Osteocyte (in vitro differentiated cells): ENCODE measurements around the gene SYCN. TPM values are rescaled to one million over a fixed set of nuclear protein-coding genes. Genes with fewer than 3 reads are reported as not detected.
"Not testable (repeated sequence)": the region's sequence is repeated elsewhere in the genome, so short reads cannot be mapped to it uniquely, and the experiment has no call there.

Experiments
- DNase-seq: peaks from one replicate; pipeline ENCODE4 v3.0.0; 2021; ENCODE audit warnings: mixed read lengths; ENCODE audit not compliant: unreplicated experiment; ENCODE audit errors: extremely low spot score
- H3K27ac Mint-ChIP-seq: one replicate; pipeline ENCODE4 v1.8.0; 2021; ENCODE audit warnings: mild to moderate bottlenecking, mixed read lengths; ENCODE audit not compliant: unreplicated experiment
- H3K27me3 Mint-ChIP-seq: one replicate; pipeline ENCODE4 v1.8.0; 2021; ENCODE audit warnings: mixed read lengths; ENCODE audit not compliant: unreplicated experiment
- H3K36me3 Mint-ChIP-seq: one replicate; pipeline ENCODE4 v1.8.0; 2021; ENCODE audit warnings: mixed read lengths; ENCODE audit not compliant: unreplicated experiment
- H3K4me1 Mint-ChIP-seq: one replicate; pipeline ENCODE4 v1.8.0; 2021; ENCODE audit warnings: mixed read lengths; ENCODE audit not compliant: unreplicated experiment
- H3K4me3 Mint-ChIP-seq: one replicate; pipeline ENCODE4 v1.8.0; 2021; ENCODE audit warnings: mild to moderate bottlenecking, moderate library complexity, mixed read lengths; ENCODE audit not compliant: unreplicated experiment
- H3K9me3 Mint-ChIP-seq: one replicate; pipeline ENCODE4 v1.8.0; 2021; ENCODE audit warnings: mixed read lengths; ENCODE audit not compliant: unreplicated experiment
- CTCF ChIP-seq: fragments of 200-600 bp; sonication (generic); IDR thresholded peaks from 2 replicates; pipeline ENCODE4 v1.5.0; 2021; ENCODE audit warnings: antibody characterized with exemption, mild to moderate bottlenecking, moderate library complexity
- total RNA-seq: library from RNA; stranded (reverse); gene quantifications from 2 replicates; pipeline ENCODE4 v1.2.1, GENCODE V29; 2021

Gene SYCN
- total RNA-seq, 1 donor from 2014 or later, result not detected

- Mint-ChIP-seq H3K36me3 (no peaks in the 10 kb centered on the region), H3K9me3 (no peaks in the 10 kb centered on the region), H3K4me1 (peaks cover 2% of the 10 kb centered on the region), H3K27me3 (peaks cover 3% of the 10 kb centered on the region), H3K27ac (no peak overlapping the region), H3K4me3 (no peak overlapping the region)
- DNase-seq, result no peak
- TF ChIP-seq CTCF, result no peak
Observed at GRCh38 chr19:39232708-39233107, 28.6 kb upstream of the SYCN start.

GRCh38 chr19:39230096-39230764 is 26.2 kb upstream of the SYCN start:
- DNase-seq, result no peak
- Mint-ChIP-seq H3K9me3 (no peaks in the 10 kb centered on the region), H3K36me3 (no peaks in the 10 kb centered on the region), H3K27ac (no peak overlapping the region), H3K4me1 (no peaks in the 10 kb centered on the region), H3K27me3 (peaks cover 10% of the 10 kb centered on the region), H3K4me3 (no peak overlapping the region)
- no peak for TF ChIP-seq CTCF

- H3K27me3 Mint-ChIP-seq, result peaks cover 22% of the 10 kb centered on the region
- H3K9me3 Mint-ChIP-seq, result no peaks in the 10 kb centered on the region
- no peak overlapping the region for H3K4me3 Mint-ChIP-seq
- H3K4me1 Mint-ChIP-seq, result no peaks in the 10 kb centered on the region
- no peak overlapping the region for H3K27ac Mint-ChIP-seq
- DNase-seq, result no peak
- no peak for TF ChIP-seq CTCF
- no peaks in the 10 kb centered on the region for H3K36me3 Mint-ChIP-seq
Observed at GRCh38 chr19:39224910-39225309, 20.8 kb upstream of the SYCN start.

- H3K27me3 Mint-ChIP-seq, result peaks cover 26% of the 10 kb centered on the region
- DNase-seq, result no peak
- no peaks in the 10 kb centered on the region for H3K9me3 Mint-ChIP-seq
- H3K4me1 Mint-ChIP-seq, result no peaks in the 10 kb centered on the region
- no peaks in the 10 kb centered on the region for H3K36me3 Mint-ChIP-seq
- H3K4me3 Mint-ChIP-seq, result no peak overlapping the region
- no peak overlapping the region for H3K27ac Mint-ChIP-seq
- TF ChIP-seq CTCF, result no peak
Observed at GRCh38 chr19:39223703-39224279, 19.7 kb upstream of the SYCN start.

- not testable (repeated sequence) for H3K36me3 Mint-ChIP-seq, H3K27ac Mint-ChIP-seq, H3K4me3 Mint-ChIP-seq, DNase-seq, H3K4me1 Mint-ChIP-seq, H3K9me3 Mint-ChIP-seq
- peaks cover 17% of the 10 kb centered on the region for H3K27me3 Mint-ChIP-seq
Observed at GRCh38 chr19:39219108-39219507, 15.0 kb upstream of the SYCN start.
